Measurements from ENCODE around the gene TAF4.

Gene TAF4

DNA sequence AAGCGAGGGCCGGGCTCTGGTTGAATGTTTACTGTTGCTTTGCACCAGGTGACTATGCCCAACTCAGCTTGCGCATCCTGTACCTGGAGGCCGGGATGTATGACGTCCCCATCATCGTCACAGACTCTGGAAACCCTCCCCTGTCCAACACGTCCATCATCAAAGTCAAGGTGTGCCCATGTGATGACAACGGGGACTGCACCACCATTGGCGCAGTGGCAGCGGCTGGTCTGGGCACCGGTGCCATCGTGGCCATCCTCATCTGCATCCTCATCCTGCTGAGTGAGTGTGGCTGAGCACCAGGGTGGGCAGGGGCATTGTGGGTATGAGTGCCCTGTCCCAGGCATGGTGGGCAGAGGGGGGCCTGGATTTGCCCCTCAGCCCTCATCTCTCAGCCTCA, 136.1 kb downstream of the TAF4 start:
- DNase-seq = no peak

DNA sequence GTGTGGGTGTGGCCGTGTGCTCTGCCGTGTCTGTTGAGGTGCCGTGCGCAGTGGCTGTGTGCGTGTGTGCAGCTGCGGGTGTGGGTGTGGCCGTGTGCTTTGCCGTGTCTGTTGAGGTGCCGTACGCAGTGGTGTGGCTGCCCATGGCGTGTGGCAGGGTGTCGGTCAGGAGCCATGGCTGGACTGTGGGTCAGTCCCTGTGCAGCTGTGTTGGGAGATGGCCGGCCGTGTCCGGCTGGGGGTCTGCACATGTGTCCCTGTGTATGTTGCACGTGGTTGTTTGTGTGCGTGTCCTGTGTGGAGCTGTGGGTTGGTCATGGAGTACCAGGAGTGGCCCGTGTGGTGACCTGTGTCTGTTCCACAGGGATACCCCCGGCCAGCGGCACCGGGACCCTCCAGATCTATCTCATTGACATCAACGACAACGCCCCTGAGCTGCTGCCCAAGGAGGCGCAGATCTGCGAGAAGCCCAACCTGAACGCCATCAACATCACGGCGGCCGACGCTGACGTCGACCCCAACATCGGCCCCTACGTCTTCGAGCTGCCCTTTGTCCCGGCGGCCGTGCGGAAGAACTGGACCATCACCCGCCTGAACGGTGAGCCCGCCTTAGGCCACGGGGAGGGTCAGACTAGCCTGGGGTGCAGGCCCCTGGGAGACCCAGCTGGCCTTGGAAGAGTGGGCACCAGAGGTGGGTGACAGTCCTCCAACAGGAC, 137.7 kb downstream of the TAF4 start:
- DNase-seq = no peak

DNA sequence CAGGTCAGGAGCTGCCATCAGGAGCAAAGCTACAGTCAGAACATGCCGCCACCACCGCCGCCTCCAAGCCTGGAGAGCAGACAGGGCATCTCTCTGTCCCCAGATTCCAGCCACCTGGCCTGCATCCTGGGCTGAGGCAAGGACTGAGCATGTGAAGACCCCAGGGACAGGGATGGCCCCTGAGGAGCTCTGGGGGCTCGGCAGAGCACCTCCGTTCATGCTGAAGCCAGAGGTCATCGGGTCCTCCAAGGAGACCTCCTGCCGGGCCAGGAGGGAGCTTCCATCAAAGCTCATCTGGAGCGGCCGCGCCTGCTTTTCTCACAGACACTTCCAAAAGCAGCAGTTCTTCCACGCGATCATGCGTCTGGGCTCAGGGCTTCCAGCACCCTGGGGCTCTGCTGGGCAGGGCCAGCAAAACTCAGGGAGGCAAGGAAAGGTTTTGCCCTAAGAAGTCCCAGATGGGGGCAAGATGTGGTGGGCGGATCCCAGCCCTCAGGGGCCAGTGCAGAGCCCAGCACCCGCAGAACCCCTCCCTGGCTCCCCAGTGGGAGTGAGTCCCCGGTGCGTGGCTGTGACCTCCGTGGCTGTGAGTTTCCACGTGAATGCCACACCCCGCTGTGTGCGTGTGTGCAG, 138.4 kb downstream of the TAF4 start:
- DNase-seq = no peak

DNA sequence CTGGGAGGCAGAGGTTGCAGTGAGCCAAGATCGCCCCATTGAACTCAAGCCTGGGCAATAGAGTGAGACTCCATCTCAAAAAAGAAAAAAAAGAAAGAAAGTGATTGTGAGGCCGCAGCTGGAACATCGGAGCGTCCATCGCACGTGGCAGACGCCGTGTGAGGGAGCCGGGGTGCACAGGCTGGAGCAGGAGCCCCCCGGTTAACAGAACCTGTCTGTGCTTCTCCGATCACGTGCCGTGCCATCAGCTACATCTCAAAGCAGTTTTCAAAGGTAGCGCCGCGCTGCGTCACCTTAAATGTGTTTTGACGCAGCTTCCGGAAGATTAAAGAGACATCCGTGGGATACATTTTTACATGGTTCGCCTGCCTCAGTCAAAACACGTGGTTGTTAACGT, 138.9 kb downstream of the TAF4 start:
- no peak for DNase-seq

DNA sequence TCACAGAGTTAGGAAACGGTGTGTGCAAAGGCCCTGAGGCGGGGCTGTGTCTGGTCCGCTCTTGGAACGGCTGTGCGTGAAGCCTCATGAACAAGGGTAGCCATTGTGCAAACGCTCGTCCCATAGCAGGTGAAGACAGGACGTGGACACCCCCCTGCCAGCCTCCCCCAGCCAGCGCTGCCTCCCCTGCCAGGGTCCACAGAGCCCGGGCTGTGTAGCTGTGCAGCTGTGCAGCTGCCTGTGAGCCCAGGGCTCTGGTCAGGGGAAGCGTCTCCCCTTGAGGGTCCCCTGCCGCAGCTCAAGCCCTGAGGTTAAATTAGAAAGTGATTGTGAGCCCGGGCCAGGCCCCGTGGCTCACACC, 139.4 kb downstream of the TAF4 start:
- no peak for DNase-seq

DNA sequence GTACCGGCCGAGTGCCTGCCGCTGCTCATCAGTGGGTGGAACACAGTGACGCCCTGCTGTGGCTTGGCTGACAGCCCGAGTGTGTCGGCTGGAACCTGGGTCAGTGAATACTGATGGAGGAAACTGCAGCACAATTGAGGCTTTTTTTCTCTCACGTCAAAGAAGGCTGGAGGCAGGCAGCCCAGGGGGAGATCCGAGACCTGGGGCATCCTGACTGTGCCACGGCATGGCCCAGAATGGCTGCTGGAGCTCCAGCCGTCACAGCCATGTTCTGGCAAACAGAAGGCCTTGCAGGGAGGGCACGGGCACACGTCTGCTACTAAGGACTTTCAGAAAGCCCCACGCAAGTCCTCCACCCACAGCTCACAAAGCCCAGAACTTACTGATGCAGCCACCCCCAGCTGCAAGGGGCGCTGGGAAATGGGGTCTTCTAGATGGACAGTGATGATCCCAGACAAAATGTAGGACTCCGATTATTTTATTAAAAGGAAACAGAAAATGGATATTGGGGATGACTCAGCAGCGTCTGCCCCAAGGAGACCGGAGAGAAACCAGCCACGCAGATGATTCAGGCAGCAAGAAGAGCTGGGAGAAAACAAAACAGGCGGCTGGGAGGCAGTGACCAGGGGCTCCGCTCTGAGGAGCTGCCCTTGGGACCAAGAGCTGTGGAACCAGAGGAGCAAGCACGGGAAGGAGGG, 140.0 kb downstream of the TAF4 start:
- DNase-seq = peak; percentile 87

DNA sequence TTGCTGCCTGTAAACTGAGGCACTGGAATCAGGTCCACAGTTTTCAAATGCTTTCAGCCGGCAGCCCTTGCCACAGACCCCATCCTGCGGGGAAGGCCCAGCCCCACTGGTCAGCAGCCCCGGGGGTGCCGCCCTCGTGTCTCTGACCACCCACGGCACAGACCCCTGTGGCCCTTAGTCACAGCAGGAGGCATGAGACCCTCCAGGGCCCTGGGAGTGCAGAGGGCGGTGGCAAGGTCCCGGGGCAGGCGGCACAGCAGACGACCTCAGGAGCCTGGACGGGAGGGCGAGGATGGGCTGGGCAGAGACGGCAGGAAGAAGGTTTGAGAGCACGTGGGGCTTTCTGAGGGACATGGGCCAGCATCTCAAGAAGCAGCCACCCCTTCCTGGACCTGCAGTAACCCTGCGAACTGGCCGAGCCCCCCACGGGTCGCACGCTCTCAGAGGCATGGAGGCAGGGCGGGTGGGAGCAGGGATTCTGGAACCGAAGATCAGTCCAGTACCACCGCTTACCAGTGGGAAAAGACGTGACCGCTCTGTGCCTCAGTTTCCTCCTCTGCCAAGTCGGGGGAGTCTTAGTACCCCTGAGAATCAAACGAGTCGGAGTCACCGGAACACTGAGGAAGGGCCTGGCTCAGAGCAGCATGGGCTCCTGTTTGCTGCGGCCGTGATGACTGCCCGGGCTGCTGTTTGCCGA, 140.7 kb downstream of the TAF4 start:
- no peak for DNase-seq
